HG02884 (cell line): ENCODE data around the gene ZNF793.

Experiments used
- ATAC-seq: cut with Tn5 transposase; IDR thresholded peaks from one replicate; pipeline ENCODE4 v1.9.1; 2021; ENCODE audit warnings: mild to moderate bottlenecking, moderate library complexity; ENCODE audit not compliant: unreplicated experiment

The ZNF793 gene

DNA sequence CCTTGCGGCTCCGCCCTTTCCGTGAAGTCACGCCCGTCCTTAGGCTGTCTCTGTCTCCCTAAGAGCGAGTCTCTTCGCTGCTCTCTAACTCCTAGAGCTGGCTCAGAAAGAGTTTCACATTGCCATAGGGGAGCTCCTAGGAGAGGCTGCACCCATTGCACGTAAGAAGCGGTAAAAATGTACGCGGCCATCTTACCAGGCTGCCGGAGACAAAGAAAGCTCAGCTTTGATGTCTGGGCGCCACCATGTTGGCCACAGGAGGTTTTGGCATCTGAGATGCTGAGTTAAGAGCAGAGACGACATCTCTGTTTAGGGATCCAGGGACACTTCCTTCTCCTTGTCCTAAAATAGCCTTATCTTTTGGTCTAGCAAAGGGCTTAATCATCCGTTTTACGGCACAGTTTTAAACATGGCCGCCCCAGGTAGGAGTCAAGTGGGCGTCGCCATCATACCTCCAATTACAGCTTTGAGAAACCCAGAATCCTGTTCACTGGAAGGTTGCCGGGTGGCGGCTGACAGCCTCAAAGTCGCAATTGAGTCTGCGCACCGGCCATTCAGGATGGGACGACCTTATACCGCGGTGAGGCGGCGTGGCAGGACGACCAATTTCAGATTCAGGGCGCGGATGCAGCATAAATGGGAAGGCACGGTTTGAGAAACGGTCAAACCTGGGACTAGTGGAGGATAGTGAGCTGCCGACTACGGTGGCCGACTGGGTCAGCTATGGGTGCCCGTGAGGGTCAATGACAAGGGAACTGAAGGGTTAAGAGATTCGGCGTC lies at the start of gene ZNF793:
ZNF793 (plus strand) TSS at position 553 of the 780 bp plus-strand sequence. CDS start 16,501 bp downstream, outside the sequence.
- ATAC-seq: no peak

DNA sequence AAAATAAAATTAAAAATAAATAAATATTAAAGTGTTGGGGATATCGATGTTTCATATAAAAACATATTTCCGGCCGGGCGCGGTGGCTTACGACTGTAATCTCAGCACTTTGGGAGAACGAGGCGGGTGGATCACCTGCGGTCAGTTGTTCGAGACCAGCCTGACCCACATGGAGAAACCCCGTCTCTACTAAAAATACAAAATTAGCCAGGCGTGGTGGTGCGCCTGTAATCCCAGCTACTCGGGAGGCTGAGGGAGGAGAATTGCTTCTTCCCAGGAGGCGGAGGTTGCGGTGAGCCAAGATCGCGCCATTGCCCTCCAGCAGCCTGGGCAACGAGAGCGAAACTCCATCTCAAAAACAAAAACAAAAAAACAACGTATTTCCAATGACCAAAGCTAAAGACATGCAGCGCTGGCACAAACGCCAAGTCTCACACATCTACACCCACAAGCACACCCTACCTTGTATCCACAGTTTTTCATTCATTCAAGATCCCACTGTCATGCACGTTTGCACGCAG lies 40.4 kb upstream of the ZNF793 start:
- no peak for ATAC-seq

- ATAC-seq: peak; percentile 49
Observed at GRCh38 chr19:37466798-37467607, 39.7 kb upstream of the ZNF793 start, which contains the start of gene ZNF569. Gene ZNF569, minus strand, starts transcription at chr19:37467444. Its CDS starts 22,523 bp downstream, at chr19:37444921.

GRCh38 chr19:37467608-37468090 lies 39.1 kb upstream of the ZNF793 start:
- ATAC-seq: no peak

- peak; percentile 65 for ATAC-seq
Observed at GRCh38 chr19:37468961-37469777, 37.6 kb upstream of the ZNF793 start, which contains the start of gene ZNF570. Gene ZNF570, plus strand, starts transcription at chr19:37469356. Its CDS starts 999 bp downstream, at chr19:37470355.

DNA sequence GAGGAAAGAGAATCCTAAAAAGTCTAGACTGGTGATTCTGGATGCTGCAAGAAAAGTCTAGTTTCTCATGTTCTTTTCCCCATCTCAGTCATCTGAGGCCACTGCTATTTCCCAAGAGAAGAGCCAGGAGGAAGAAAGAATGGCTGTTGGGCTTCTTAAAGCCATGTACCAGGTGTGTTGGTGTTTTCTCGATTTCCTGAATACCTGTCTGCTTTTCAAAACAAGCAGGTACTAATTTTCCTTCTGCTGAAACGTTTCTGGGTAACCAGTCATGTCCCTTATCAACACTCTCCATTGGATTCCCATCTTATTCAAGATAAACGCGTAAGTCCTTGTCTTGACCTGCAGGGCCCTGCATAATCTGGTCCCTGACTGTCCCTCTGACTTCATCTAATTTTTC lies 36.5 kb upstream of the ZNF793 start:
- ATAC-seq: no peak

GRCh38 chr19:37472165-37472564 lies 34.6 kb upstream of the ZNF793 start:
- no peak for ATAC-seq

- no peak for ATAC-seq
Observed at GRCh38 chr19:37484406-37485168, 22.2 kb upstream of the ZNF793 start.

DNA sequence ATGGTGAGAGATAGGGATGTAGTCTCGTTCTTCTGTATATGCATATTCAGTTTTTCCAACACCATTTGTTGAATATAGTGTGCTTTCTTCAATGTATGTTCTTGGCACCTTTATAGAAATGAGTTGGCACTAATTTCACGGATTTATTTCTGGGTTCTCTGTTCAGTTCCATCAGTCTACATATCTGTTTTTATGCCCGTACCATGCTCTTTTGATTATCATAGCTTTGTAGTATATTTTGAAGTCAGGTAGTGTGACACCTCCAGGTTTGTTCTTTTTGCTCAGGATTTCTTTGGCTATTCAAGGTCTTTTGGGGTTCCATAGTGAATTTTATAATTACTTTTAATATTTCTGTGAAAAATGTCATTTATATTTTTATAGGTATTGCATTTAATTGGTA lies 14.5 kb upstream of the ZNF793 start:
- no peak for ATAC-seq

- no peak for ATAC-seq
Observed at GRCh38 chr19:37505958-37506386, 767 bp upstream of the ZNF793 start.

- no peak for ATAC-seq
Observed at GRCh38 chr19:37507167-37507464, 377 bp downstream of the ZNF793 start.

- no peak for ATAC-seq
Observed at GRCh38 chr19:37511186-37511585, 4.4 kb downstream of the ZNF793 start.

- ATAC-seq: no peak
Observed at GRCh38 chr19:37511821-37512220, 5.1 kb downstream of the ZNF793 start.

GRCh38 chr19:37513397-37513796 lies 6.7 kb downstream of the ZNF793 start:
- no peak for ATAC-seq

- ATAC-seq: no peak
Observed at GRCh38 chr19:37519890-37520289, 13.2 kb downstream of the ZNF793 start.

GRCh38 chr19:37537391-37537947 lies 30.7 kb downstream of the ZNF793 start:
- ATAC-seq: no peak

- ATAC-seq: no peak
Observed at GRCh38 chr19:37551129-37551993, 44.6 kb downstream of the ZNF793 start.

DNA sequence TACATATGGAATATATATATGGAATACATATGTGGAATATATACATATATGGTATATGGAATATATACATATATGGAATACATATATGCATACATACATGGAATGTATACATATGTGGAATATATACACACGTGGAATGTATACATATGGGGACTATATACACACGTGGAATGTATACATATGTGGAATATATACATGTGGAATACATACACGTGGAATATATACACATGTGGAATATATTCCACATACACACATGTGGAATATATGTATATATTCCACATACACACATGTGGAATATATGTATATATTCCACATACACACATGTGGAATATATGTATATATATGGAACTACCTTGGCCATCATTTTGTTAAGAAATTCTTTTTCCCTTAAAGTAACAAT lies 56.8 kb downstream of the ZNF793 start:
- ATAC-seq: no peak
